Epidermal melanocyte (primary cell): ENCODE data around the gene NRXN2.
A peak's percentile ranks its signal among the peaks of the same experiment; 100 is the strongest.
"Not testable (repeated sequence)": the region's sequence is repeated elsewhere in the genome, so short reads cannot be mapped to it uniquely, and the experiment has no call there.

Source experiments
- DNase-seq: peaks from one replicate; pipeline ENCODE4 v3.0.0; 2011; ENCODE audit warnings: low spot score; ENCODE audit not compliant: insufficient read length

The NRXN2 gene

DNA sequence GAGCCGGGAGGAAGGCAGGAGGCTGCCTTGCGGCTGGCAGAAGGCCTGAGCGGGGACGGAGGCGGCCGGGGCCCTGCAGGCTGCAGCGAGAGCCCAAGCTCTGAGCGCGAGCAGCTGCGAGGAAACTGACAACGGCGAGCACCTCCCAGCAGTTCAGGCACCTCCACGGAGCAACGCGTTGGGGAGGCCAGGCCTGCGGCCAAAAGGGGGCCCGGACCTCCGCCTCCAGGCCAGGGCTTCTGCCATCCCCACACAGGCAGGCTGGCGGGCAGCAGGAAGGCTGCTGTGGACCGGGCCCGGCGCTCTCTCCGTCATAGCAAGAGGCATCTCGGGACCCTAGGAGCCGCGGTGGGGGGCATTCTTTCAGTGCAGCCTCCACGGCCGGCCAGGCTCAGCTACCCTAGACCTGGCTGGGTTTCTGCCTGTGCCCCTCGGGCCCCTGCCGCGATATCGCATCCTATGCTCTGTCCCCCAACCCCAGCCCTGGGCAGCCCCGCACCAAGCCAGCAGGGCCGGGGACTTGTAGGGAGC, 154.9 kb downstream of the NRXN2 start:
- DNase-seq, result no peak

DNA sequence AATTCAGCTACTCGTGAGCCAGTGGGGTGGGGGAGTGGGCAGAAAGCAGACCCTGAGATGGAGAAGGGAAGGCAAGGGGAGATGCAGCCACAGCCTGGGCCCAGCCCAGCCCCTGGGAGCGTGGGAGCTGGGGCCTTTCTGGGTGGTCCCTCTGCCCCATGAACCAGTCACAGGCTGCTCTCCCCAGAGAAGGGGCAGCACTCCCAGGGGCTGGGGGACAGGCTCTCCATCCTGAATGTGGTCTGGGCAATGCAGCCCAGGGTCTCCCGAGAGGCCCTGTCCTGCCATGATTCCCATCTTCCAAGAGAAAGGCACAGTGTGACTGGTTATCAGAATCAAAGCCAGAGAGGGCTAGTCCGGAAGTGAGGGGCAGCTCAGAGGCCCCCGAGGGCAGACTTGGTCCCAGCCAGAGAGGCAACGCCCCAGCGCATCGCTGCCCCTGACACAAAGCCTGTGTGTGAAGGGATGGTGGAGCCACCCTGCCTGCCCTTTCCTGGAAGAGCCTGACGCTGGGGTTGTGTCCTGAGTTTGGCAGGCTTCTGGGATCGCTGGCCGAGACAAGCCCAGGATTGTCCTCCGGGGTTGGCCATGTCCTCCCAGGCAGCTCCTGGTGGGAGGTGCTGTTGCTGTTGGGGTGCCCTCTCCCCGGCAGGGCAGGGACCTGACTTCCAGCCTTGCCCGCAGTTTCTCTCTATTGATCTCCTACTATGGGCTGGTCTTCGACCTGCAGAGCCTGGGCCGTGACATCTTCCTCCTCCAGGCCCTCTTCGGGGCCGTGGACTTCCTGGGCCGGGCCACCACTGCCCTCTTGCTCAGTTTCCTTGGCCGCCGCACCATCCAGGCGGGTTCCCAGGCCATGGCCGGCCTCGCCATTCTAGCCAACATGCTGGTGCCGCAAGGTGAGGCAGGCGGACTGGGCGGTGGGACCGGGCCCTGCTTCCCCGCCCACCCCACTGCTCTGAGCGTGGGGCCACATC, 155.8 kb downstream of the NRXN2 start:
- DNase-seq, result no peak

DNA sequence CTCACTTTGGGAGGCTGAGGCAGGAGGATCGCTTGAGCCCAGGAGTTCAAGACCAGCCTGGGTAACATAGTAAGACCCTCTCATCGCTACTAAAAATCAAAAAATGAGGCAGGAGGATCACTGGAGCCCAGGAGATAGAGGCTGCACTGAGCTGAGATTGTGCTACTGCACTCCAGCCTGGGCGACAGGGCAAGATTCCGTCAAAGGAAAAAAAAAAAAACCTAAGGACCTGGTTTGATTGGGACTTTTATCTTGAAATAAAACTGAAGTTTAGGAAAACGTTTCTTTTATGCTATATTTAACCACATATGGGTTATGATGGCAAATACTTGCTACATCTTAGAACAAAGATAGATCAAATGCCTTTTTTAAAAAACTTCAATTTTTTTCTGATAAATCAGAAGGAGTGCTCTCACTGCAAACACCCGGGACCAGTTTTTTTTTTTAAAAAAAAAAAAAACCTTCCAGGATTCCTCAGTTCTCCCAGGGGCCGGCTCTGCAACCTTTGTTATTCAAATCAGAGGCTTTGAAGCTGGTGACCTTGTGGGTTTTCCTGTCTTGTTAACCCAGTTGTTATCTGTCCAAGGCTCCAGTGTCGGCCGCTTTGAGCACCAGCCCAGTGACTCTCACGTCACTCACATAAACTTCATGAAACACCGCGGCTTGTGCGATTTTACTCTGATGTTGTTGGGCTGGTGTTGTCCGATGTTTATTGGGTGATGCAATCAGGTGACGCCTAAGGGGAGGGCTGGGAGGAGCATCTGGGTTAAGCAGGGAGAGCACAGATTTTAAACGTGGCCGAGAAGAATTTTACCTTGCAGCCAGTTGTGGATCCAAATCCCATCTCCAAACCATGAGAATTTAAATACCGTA, 156.7 kb downstream of the NRXN2 start:
- peak; percentile 31 for DNase-seq

DNA sequence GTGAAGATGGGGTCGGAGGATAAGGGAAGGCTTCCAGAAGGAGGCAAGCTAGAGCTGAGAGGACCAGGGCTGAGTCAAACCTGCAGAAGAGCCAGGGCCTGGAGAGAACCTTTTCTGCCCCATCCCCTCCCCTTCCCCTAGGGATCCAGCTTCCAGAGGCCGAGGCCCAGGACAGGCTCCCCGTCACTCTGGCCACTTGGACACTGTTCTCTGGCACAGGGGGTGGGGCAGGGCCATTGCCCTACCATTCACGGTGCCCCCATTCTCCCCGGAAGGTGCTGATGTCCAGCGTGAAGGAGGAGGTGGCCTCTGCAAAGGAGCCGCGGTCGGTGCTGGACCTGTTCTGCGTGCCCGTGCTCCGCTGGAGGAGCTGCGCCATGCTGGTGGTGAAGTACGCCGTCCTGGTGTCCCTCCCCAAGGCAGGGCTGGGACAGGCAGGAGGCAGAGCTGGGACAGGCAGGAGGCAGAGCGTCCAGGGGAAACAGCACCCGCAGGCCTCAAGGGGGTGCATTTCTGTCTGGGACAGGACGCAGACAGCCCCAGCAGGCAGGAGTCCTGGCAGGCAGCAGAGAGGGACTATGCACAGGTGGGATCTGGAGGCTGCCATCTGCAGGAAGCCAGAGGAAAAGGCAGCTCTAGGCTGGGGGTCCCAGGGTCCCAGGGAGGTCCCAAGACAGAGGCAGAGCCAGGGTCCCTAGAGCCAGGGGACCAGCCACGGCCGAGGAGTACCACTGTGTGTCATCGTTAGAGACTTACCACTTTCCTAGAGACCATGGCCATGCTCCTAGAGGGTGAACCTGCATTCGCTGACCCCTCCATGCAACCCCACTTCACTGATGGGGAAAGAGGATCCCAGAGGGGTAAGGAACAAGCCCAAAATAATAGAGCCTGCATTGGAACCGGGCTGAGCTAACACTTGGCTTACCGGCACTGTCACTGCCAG, 157.8 kb downstream of the NRXN2 start:
- DNase-seq, result no peak

DNA sequence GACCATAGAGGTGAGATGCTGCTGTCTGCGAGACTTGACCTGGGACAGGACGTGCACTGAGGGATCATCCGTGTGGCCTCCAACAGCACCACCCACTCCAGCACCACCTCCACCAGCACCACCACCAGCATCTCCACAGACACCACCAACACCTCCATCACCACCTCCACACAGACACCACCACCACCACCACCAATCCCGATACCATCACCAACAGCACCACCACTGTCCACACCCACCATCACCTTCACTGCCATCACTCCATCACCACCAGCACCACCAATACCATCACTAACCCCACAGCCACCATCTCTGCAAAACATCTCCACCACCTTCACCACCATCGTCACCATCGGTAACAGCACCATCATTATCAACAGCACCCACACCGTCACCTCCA, 158.6 kb downstream of the NRXN2 start:
- no peak for DNase-seq

DNA sequence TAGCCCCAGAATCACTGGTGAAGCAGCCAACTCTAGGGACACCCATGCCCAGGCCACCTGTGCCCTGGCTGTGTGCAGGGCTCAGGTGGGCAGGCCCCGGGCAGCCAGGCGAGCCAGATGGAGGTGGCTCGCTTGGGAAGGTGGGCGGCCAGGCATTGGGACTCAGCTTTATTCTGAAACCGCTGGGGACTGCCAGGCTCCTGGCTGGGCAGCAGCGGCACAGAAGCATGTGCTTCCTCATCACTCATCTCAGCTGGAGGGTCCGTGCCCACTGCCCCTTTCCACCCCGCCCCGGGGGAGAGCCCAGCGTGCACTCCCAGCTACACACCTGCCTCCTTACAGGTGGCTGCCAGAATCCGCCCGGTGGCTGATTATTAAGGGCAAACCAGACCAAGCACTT, 159.0 kb downstream of the NRXN2 start:
- DNase-seq, result no peak

DNA sequence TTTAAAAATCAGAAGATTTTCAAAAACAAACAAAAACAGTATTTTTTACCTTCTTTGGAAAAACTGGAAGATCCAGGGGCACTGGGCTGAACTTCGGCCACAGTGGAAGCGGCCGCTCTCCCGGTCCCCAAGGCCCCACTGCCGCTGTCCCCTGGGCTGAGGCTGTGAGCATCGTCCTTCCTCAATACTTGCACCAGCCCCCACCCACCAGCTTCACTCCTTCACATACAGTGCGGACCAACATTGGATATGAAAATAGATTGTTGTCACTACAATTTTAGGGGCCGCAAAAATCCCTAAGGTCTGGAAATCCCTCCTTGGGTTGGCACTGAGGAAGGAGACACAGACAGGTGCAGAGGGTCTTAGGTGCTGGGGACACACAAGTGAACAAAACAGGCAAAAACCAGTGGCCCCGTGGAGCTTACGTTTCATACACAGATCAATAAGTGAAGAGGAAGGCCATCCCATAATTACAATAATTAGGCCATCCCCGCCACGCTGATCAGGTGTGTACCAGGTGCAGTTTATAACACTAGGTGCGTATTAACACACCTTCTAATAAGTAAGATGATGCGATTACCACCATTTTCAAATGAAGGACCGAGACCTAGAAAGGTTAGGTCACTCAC, 160.2 kb downstream of the NRXN2 start:
- no peak for DNase-seq

DNA sequence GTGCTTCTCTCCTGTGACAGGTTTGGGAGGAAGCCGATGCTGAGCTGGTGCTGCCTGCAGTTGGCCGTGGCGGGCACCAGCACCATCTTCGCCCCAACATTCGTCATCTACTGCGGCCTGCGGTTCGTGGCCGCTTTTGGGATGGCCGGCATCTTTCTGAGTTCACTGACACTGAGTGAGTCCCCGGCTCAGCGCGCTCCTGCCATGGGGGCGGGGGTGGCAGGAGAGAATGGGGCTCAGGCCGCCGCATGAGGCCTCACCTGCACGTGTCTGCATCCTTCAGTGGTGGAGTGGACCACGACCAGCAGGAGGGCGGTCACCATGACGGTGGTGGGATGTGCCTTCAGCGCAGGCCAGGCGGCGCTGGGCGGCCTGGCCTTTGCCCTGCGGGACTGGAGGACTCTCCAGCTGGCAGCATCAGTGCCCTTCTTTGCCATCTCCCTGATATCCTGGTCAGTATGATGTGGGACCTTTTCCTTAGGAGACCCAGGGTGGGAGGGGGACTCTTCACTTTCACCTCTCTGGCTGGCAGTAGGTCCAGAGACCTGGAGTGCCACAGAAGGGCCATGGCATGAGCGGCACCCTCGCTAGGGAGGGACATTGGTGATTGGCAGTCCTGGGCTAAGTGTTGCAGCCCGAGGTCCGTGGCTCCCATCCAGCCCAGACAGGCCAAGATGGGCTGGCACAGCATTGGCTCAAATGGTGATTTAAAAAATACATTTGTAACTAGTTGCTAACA, 160.8 kb downstream of the NRXN2 start:
- DNase-seq, result no peak

DNA sequence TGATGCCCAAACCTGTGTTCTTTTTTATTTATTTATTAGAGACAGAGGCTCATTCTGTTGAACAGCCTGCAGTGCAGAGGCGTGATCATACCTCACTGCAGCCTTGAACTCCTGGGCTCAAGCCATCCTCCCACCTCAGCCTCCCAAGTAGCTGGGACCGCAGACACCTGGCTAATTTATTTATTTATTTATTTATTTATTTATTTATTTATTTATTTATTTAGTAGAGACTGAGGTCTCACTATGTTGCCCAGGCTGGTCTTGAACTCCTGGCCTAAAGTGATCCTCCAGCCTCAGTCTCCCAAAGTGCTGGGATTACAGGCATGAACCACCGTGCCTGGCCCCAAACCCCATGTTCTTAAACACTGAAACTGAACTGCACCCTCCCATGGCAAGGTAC, 161.6 kb downstream of the NRXN2 start:
- not testable (repeated sequence) for DNase-seq

DNA sequence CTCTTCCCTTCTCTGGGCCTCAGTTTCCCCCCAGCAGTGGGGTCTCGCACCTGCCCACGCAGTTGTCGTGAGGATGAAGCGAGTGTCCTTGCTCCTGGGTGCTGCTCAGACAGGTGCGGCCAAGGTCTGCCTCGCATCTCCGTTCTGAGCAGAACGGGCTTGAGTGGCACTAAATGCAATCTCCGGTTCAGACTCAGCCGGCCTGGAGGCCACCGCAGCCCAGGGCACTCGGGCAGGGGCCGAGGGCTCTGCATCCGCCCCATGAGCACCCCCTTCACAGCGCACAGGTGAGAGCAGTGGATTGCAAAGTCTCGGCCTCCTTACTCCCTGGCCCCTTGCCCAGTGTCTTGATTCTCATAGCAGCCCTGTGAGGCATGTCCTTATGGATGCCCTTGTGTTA, 162.1 kb downstream of the NRXN2 start:
- DNase-seq, result no peak

DNA sequence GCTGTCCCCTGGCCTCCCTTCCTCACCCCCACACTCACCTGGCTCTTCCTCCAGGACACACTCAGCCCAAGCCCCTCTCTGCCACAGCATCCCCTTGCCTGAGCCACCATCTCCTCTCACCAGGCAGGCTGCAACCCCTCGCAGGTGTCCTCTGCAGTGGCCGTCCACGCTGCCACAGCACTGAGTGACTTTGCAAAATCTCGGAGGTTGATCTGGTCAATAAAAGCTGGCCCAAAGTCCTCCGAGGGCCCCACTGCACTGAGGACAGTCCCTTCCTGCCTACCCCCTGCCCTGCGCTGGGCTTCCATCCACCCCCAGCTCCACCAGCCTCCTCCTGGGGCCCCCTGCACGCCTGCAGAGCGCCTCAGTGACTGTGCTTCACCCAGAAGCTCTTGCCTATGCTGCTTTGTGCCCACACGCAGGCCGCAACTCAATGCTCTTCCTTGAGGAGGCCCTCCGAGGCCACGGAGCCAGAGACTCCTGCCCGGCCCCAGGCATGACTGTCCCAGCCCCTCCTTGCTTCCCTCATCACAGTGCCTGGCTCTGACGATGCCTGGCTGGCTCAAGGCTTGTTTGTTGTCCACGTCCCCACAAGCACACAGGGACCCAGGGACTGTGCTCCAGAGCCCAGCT, 162.7 kb downstream of the NRXN2 start:
- no peak for DNase-seq

DNA sequence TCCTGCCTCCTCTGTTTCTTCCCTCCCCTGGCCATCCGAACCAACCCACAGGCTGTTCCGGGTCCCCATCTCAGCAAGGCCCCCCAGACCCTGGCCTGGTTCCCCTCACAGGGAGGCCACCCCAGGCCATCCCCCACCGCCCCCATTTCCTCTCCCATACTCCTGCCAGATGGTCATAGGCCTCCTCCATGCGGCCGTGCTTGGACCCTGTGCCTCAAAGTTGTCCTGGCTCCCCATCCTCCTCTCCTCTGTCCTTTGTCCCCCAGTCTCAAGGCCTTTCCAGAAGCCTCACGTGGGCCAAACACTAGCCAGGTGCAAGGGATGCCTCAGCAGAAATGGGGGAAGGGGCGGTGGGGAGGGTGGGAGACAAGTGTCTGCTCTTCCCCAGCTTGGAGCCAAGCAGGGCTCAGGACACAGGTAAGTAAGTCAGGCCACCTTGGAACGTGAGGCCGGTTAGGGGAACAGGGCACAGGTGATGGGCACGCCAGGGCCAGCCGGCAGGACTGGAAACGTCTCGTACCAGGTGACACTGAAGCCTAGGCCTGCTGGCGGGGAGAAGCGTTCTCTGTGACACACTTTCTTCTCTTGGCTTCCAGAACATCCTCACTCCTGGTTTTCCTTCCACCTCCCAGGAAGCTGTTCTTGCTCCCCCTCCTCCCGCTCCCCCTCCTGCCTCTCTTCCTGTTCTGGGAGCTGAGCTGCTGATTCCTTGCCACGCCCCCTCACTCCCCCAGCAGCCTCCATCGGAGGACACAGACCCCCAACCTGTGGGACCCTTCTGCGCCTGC, 163.5 kb downstream of the NRXN2 start:
- DNase-seq, result no peak

DNA sequence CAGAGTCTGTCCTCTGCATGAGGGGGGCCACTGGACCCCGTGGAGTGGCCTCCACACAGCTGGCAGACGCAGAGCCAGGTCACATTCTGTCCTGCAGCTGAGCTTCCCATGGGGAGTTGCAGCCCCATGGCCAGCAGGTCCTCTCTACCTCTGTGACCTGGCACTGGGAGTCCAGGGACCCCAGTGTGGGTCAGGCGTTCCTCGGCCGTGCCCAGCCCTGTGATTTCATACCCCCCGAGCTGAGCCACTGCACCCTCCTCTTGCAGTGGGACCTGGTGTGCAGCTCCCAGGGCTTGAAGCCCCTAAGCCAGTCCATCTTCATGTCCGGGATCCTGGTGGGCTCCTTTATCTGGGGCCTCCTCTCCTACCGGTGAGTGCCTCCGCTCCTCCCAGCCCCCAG, 164.1 kb downstream of the NRXN2 start:
- no peak for DNase-seq

DNA sequence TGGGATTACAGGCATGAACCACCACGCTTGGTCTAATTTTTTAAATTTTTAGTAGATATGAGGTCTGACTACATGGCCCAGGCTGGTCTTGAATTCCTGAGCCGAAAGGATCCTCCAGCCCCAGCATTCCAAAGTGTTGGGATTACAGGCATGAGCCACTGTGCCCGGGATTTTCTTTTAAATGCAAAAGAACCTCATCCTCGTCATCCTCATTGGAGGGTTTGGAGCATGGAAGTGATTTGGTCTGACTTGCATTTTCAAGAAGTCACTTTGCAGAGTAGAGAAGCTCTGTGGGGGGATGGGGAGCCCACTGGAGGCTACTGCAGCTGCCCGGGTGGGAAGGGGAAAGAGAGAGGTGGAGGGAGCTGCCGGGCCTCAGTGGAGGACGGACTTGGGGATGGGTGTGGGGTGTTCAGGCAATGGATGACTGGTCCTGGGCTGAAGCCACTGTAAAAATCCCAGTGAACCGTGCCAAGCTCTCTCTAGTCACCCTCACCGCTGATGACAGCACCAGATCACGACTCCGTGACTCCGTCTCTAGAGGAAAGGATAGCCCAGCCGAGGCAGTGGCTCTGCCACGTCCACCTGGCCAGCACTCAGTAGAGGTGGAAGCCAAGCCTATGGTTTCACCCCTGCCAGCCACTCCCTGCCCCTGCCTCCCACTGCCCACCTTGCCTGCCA, 164.8 kb downstream of the NRXN2 start:
- DNase-seq, result no peak

DNA sequence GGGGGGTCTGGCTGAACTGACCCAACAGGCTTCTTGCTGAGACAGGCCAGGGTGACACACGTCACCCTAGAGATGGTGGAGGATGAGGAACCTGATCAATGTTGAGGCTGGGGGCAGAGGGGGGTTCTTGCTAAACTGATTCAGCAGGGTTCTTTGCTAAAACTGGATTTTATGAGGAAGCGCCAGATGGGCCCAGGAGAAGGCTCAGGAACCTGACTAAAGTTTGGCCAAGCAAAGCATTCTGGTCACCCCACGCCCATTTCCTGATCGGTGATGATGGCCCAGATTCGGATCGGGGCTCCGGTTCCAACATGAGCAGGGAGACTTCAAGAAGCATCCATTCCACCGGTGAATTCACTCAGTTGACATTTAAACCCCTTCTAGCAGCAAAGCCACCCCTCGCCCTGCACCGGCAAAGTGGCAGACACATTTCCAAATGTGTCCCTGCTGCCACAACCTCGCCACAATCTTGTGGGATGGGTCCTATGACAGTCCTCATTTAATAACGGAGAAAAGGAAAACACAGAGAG, 166.2 kb downstream of the NRXN2 start:
- no peak for DNase-seq
